Mucosa of stomach (tissue), 1 donor: ENCODE results near the gene XPNPEP2.

ENCODE experiments used
- H3K27me3 ChIP-seq: one replicate; pipeline ENCODE4 v1.7.0; 2013; ENCODE audit warnings: mild to moderate bottlenecking, low read length; ENCODE audit not compliant: control insufficient read depth, insufficient read depth
- H3K36me3 ChIP-seq: one replicate; pipeline ENCODE4 v1.7.0; 2013; ENCODE audit warnings: low read length; ENCODE audit not compliant: control insufficient read depth, insufficient read depth
- H3K4me1 ChIP-seq: one replicate; pipeline ENCODE4 v1.7.0; 2013; ENCODE audit warnings: mild to moderate bottlenecking, low read length; ENCODE audit not compliant: control insufficient read depth, insufficient read depth
- H3K4me3 ChIP-seq: one replicate; pipeline ENCODE4 v1.7.0; 2013; ENCODE audit warnings: low read length
- H3K9ac ChIP-seq: one replicate; pipeline ENCODE4 v1.7.0; 2013; ENCODE audit warnings: mild to moderate bottlenecking, low read length, moderate library complexity
- H3K9me3 ChIP-seq: one replicate; pipeline ENCODE4 v1.7.0; 2013; ENCODE audit warnings: mild to moderate bottlenecking, low read length, moderate library complexity; ENCODE audit not compliant: control insufficient read depth
- donor health status: Pancreatic carcinoma.

Gene XPNPEP2

GRCh38 chrX:129738466-129739308, at the start of gene XPNPEP2:
XPNPEP2 (plus strand) TSS chrX:129738979; CDS start chrX:129739214, 235 bp downstream.
- H3K36me3 ChIP-seq = no peaks in the 10 kb centered on the region
- no peaks in the 10 kb centered on the region for H3K27me3 ChIP-seq
- H3K4me1 ChIP-seq = peaks cover 4% of the 10 kb centered on the region
- no peak within 1 kb of the TSS for H3K4me3 ChIP-seq
- H3K9me3 ChIP-seq = no peaks in the 10 kb centered on the region
- H3K9ac ChIP-seq = no peak within 1 kb of the TSS

GRCh38 chrX:129689796-129690195, 49.0 kb upstream of the XPNPEP2 start:
- no peaks in the 10 kb centered on the region for H3K9me3 ChIP-seq
- H3K9ac ChIP-seq = no peak overlapping the region
- no peaks in the 10 kb centered on the region for H3K4me1 ChIP-seq
- H3K36me3 ChIP-seq = no peaks in the 10 kb centered on the region
- no peaks in the 10 kb centered on the region for H3K27me3 ChIP-seq
- H3K4me3 ChIP-seq = no peak overlapping the region

- Histone ChIP-seq H3K27me3 (no peaks in the 10 kb centered on the region), H3K4me1 (no peaks in the 10 kb centered on the region), H3K36me3 (no peaks in the 10 kb centered on the region), H3K4me3 (no peak overlapping the region), H3K9me3 (no peaks in the 10 kb centered on the region), H3K9ac (no peak overlapping the region)
Measured at GRCh38 chrX:129690435-129690834, 48.3 kb upstream of the XPNPEP2 start.

- no peaks in the 10 kb centered on the region for H3K27me3 ChIP-seq
- H3K36me3 ChIP-seq = no peaks in the 10 kb centered on the region
- no peak overlapping the region for H3K9ac ChIP-seq
Measured at GRCh38 chrX:129693354-129693753, 45.4 kb upstream of the XPNPEP2 start.

GRCh38 chrX:129694805-129695204, 44.0 kb upstream of the XPNPEP2 start:
- H3K36me3 ChIP-seq = no peaks in the 10 kb centered on the region
- no peak overlapping the region for H3K9ac ChIP-seq
- no peak overlapping the region for H3K4me3 ChIP-seq
- no peaks in the 10 kb centered on the region for H3K9me3 ChIP-seq
- no peaks in the 10 kb centered on the region for H3K27me3 ChIP-seq
- no peaks in the 10 kb centered on the region for H3K4me1 ChIP-seq

More at GRCh38 chrX:129693354-129693753, 45.4 kb upstream of the XPNPEP2 start:
- Histone ChIP-seq H3K4me3 (no peak overlapping the region), H3K4me1 (no peaks in the 10 kb centered on the region), H3K9me3 (no peaks in the 10 kb centered on the region)

GRCh38 chrX:129695535-129695934, 43.2 kb upstream of the XPNPEP2 start:
- H3K4me3 ChIP-seq = no peak overlapping the region
- H3K27me3 ChIP-seq = no peaks in the 10 kb centered on the region
- H3K36me3 ChIP-seq = no peaks in the 10 kb centered on the region
- no peaks in the 10 kb centered on the region for H3K4me1 ChIP-seq
- H3K9ac ChIP-seq = no peak overlapping the region
- no peaks in the 10 kb centered on the region for H3K9me3 ChIP-seq

- Histone ChIP-seq H3K9me3 (no peaks in the 10 kb centered on the region), H3K4me1 (no peaks in the 10 kb centered on the region), H3K36me3 (no peaks in the 10 kb centered on the region), H3K9ac (no peak overlapping the region), H3K4me3 (no peak overlapping the region), H3K27me3 (no peaks in the 10 kb centered on the region)
Measured at GRCh38 chrX:129695937-129696336, 42.8 kb upstream of the XPNPEP2 start.

- no peaks in the 10 kb centered on the region for H3K4me1 ChIP-seq
- no peak overlapping the region for H3K9ac ChIP-seq
- H3K36me3 ChIP-seq = no peaks in the 10 kb centered on the region
- no peak overlapping the region for H3K4me3 ChIP-seq
- H3K27me3 ChIP-seq = no peaks in the 10 kb centered on the region
- no peaks in the 10 kb centered on the region for H3K9me3 ChIP-seq
Measured at GRCh38 chrX:129696463-129697155, 42.2 kb upstream of the XPNPEP2 start.

- H3K9me3 ChIP-seq = no peaks in the 10 kb centered on the region
- H3K4me3 ChIP-seq = no peak overlapping the region
- no peak overlapping the region for H3K9ac ChIP-seq
- no peaks in the 10 kb centered on the region for H3K36me3 ChIP-seq
- H3K4me1 ChIP-seq = no peaks in the 10 kb centered on the region
- H3K27me3 ChIP-seq = no peaks in the 10 kb centered on the region
Measured at GRCh38 chrX:129697204-129697829, 41.5 kb upstream of the XPNPEP2 start.

- Histone ChIP-seq H3K4me3 (no peak overlapping the region), H3K9ac (no peak overlapping the region), H3K36me3 (no peaks in the 10 kb centered on the region), H3K4me1 (no peaks in the 10 kb centered on the region), H3K9me3 (no peaks in the 10 kb centered on the region), H3K27me3 (no peaks in the 10 kb centered on the region)
Measured at GRCh38 chrX:129698150-129698549, 40.6 kb upstream of the XPNPEP2 start.

- H3K9me3 ChIP-seq = no peaks in the 10 kb centered on the region
- H3K9ac ChIP-seq = no peak overlapping the region
- H3K4me1 ChIP-seq = no peaks in the 10 kb centered on the region
- no peaks in the 10 kb centered on the region for H3K36me3 ChIP-seq
- no peaks in the 10 kb centered on the region for H3K27me3 ChIP-seq
- H3K4me3 ChIP-seq = no peak overlapping the region
Measured at GRCh38 chrX:129700536-129700935, 38.2 kb upstream of the XPNPEP2 start.

GRCh38 chrX:129701624-129702069, 37.1 kb upstream of the XPNPEP2 start:
- Histone ChIP-seq H3K27me3 (no peaks in the 10 kb centered on the region), H3K36me3 (no peaks in the 10 kb centered on the region), H3K4me3 (no peak overlapping the region), H3K9me3 (no peaks in the 10 kb centered on the region), H3K9ac (no peak overlapping the region), H3K4me1 (no peaks in the 10 kb centered on the region)
